GM19035 (cell line): ENCODE measurements around the gene TIPRL.
"Not testable (repeated sequence)": the region's sequence is repeated elsewhere in the genome, so short reads cannot be mapped to it uniquely, and the experiment has no call there.

Experiments used
- ATAC-seq: cut with Tn5 transposase; IDR thresholded peaks from one replicate; pipeline ENCODE4 v1.9.1; 2021; ENCODE audit not compliant: unreplicated experiment

Gene TIPRL

GRCh38 chr1:168157638-168158037, 21.1 kb upstream of the TIPRL start:
- no peak for ATAC-seq

- no peak for ATAC-seq
These were observed 19.5 kb upstream of the TIPRL start for GRCh38 chr1:168159251-168159650.

- ATAC-seq = no peak
These were observed 18.8 kb upstream of the TIPRL start for GRCh38 chr1:168159979-168160378.

- no peak for ATAC-seq
These were observed 17.3 kb upstream of the TIPRL start for GRCh38 chr1:168161459-168161858.

GRCh38 chr1:168163670-168164069, 15.1 kb upstream of the TIPRL start:
- ATAC-seq = no peak

GRCh38 chr1:168164771-168165170, 14.0 kb upstream of the TIPRL start:
- no peak for ATAC-seq

GRCh38 chr1:168167806-168168205, 11.0 kb upstream of the TIPRL start:
- ATAC-seq = no peak

- no peak for ATAC-seq
These were observed 7.9 kb upstream of the TIPRL start for GRCh38 chr1:168170564-168171508.

- no peak for ATAC-seq
These were observed 6.4 kb upstream of the TIPRL start for GRCh38 chr1:168172250-168172915.

- ATAC-seq = no peak
These were observed 530 bp upstream of the TIPRL start for GRCh38 chr1:168178227-168178637.

- ATAC-seq = no peak
These were observed 831 bp downstream of the TIPRL start for GRCh38 chr1:168179438-168180147.

GRCh38 chr1:168180148-168180524, 1.4 kb downstream of the TIPRL start:
- no peak for ATAC-seq

- ATAC-seq = not testable (repeated sequence)
These were observed 2.4 kb downstream of the TIPRL start for GRCh38 chr1:168181063-168181720.

- ATAC-seq = no peak
These were observed 8.4 kb downstream of the TIPRL start for GRCh38 chr1:168187177-168187576.

GRCh38 chr1:168190403-168190802, 11.6 kb downstream of the TIPRL start:
- no peak for ATAC-seq

GRCh38 chr1:168195199-168196135, 16.7 kb downstream of the TIPRL start:
- no peak for ATAC-seq

- no peak for ATAC-seq
These were observed 20.3 kb downstream of the TIPRL start for GRCh38 chr1:168199056-168199455.

GRCh38 chr1:168202941-168203654, 24.3 kb downstream of the TIPRL start:
- no peak for ATAC-seq

GRCh38 chr1:168206111-168206510, 27.3 kb downstream of the TIPRL start:
- ATAC-seq = no peak
